Tibial nerve (tissue), 4 donors: Measurements from ENCODE around the gene IGFBP3. TPM values are rescaled to one million over a fixed set of nuclear protein-coding genes. Genes with fewer than 3 reads are reported as not detected.

Source experiments
- DNase-seq, 2 donors: peaks; one replicate each; pipeline ENCODE4 v3.0.0-alpha.2; 2019; ENCODE audit warnings: low spot score in 2 of 2
- H3K27ac ChIP-seq, 4 donors: fragments of 200-600 bp; sonication (generic) in 3 of 4; one replicate each; pipeline ENCODE4 v1.5.1; 2017 to 2019; ENCODE audit warnings: mild to moderate bottlenecking in 1 of 4
- H3K27me3 ChIP-seq, 2 donors: fragments of 200-600 bp; sonication (generic) in 1 of 2; one replicate each; pipeline versions ENCODE4 v1.5.1 to v1.6.0; 2017 to 2019
- H3K36me3 ChIP-seq, 3 donors: fragments of 200-600 bp; sonication (generic); one replicate each; pipeline ENCODE4 v1.5.1; 2018 to 2019
- H3K4me1 ChIP-seq, 4 donors: fragments of 200-600 bp; sonication (generic) in 3 of 4; one replicate each; pipeline ENCODE4 v1.5.1; 2017 to 2019
- H3K4me3 ChIP-seq, 4 donors: fragments of 200-600 bp; sonication (generic) in 3 of 4; one replicate each; pipeline ENCODE4 v1.5.1; 2017 to 2019; ENCODE audit warnings: mild to moderate bottlenecking in 1 of 4, moderate library complexity in 1 of 4
- H3K9me3 ChIP-seq, 4 donors: fragments of 200-600 bp; sonication (generic) in 3 of 4; one replicate each; pipeline ENCODE4 v1.5.1; 2017 to 2019
- EP300 ChIP-seq, 2 donors: sonication (generic); formaldehyde crosslinking; IDR thresholded peaks; one replicate each; pipeline ENCODE4 v1.6.1; 2017; ENCODE audit warnings: antibody characterized with exemption in 2 of 2, mild to moderate bottlenecking in 1 of 2
- POLR2A ChIP-seq, 2 donors: fragments of 450-650 bp; IDR thresholded peaks; one replicate each; pipeline ENCODE4 v1.6.1; 2017; ENCODE audit warnings: antibody characterized with exemption in 2 of 2, mild to moderate bottlenecking in 2 of 2, moderate library complexity in 2 of 2
- WGBS, 2 donors: methylation state at CpG; one replicate each; pipeline ENCODE4 v1.1.5; 2018; 5-methylcytosine and 5-hydroxymethylcytosine counted together
- total RNA-seq, 4 donors: library from RNA; depleted of rRNA; stranded (reverse); fragments of >200 nt; gene quantifications; one replicate each; pipeline ENCODE4 v1.1.0, GENCODE V29; 2016
- TF ChIP-seq, protein P1 (sequence below), 5 experiments: fragments of 200-600 bp in 3 of 5; fragments of 450-650 bp in 2 of 5; sonication (generic) in 3 of 5; IDR thresholded peaks; one replicate each; pipeline ENCODE4 v1.5.1; 2016 to 2019; ENCODE audit warnings: antibody characterized with exemption in 5 of 5, mild to moderate bottlenecking in 3 of 5, moderate library complexity in 2 of 5

The IGFBP3 gene
- total RNA-seq, 4 donors from 2014 or later, result 145 to 377 (median 257) TPM

GRCh38 chr7:45937301-45937700 lies 16.2 kb upstream of the IGFBP3 start:
- no peak for DNase-seq
- Histone ChIP-seq H3K36me3 (no peaks in the 10 kb centered on the region), H3K27me3 (no peaks in the 10 kb centered on the region), H3K9me3 (no peaks in the 10 kb centered on the region), H3K4me3 (no peak overlapping the region), H3K27ac (no peak overlapping the region), H3K4me1 (no peaks in the 10 kb centered on the region)
- WGBS, 2 donors, result 56 to 70% methylated on average over 6 of the region's 6 CpGs
- TF ChIP-seq, protein P1, sequence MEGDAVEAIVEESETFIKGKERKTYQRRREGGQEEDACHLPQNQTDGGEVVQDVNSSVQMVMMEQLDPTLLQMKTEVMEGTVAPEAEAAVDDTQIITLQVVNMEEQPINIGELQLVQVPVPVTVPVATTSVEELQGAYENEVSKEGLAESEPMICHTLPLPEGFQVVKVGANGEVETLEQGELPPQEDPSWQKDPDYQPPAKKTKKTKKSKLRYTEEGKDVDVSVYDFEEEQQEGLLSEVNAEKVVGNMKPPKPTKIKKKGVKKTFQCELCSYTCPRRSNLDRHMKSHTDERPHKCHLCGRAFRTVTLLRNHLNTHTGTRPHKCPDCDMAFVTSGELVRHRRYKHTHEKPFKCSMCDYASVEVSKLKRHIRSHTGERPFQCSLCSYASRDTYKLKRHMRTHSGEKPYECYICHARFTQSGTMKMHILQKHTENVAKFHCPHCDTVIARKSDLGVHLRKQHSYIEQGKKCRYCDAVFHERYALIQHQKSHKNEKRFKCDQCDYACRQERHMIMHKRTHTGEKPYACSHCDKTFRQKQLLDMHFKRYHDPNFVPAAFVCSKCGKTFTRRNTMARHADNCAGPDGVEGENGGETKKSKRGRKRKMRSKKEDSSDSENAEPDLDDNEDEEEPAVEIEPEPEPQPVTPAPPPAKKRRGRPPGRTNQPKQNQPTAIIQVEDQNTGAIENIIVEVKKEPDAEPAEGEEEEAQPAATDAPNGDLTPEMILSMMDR (IDR thresholded peaks at IDR 0.05), result no peak
- TF ChIP-seq POLR2A (IDR thresholded peaks at IDR 0.05) (no peak), EP300 (IDR thresholded peaks at IDR 0.05) (no peak)

GRCh38 chr7:45930967-45931366 lies 9.9 kb upstream of the IGFBP3 start:
- no peaks in the 10 kb centered on the region for H3K36me3 ChIP-seq
- DNase-seq, result no peak
- TF ChIP-seq, protein P1 (IDR thresholded peaks at IDR 0.05), result no peak
- TF ChIP-seq POLR2A (IDR thresholded peaks at IDR 0.05), result no peak
- TF ChIP-seq EP300 (IDR thresholded peaks at IDR 0.05), result no peak

GRCh38 chr7:45927721-45928120 lies 6.6 kb upstream of the IGFBP3 start:
- 89 to 93% methylated on average over 3 of the region's 3 CpGs for WGBS, 2 donors
- DNase-seq, result no peak
- TF ChIP-seq EP300 (IDR thresholded peaks at IDR 0.05) (no peak), POLR2A (IDR thresholded peaks at IDR 0.05) (no peak)
- TF ChIP-seq, protein P1 (IDR thresholded peaks at IDR 0.05), result no peak
- Histone ChIP-seq H3K4me1 (peaks cover 0 to 9% (median under 1%) of the 10 kb centered on the region in 4 donors), H3K9me3 (peaks cover 0 to 6% (median 1%) of the 10 kb centered on the region in 4 donors), H3K27me3 (no peaks in the 10 kb centered on the region), H3K4me3 (no peak overlapping the region), H3K27ac (no peak overlapping the region), H3K36me3 (no peaks in the 10 kb centered on the region)

More at GRCh38 chr7:45930967-45931366, 9.9 kb upstream of the IGFBP3 start:
- Histone ChIP-seq H3K4me3 (no peak overlapping the region), H3K9me3 (peaks cover 0 to 6% (median 1%) of the 10 kb centered on the region in 4 donors), H3K4me1 (no peaks in the 10 kb centered on the region), H3K27ac (no peak overlapping the region), H3K27me3 (no peaks in the 10 kb centered on the region)

GRCh38 chr7:45924283-45924682 lies 3.2 kb upstream of the IGFBP3 start:
- Histone ChIP-seq H3K9me3 (no peaks in the 10 kb centered on the region), H3K27ac (no peak overlapping the region), H3K36me3 (no peaks in the 10 kb centered on the region), H3K4me3 (no peak overlapping the region), H3K27me3 (peaks cover 0 to 24% of the 10 kb centered on the region in 2 donors), H3K4me1 (peaks cover 0 to 42% (median 16%) of the 10 kb centered on the region in 4 donors)
- TF ChIP-seq, protein P1 (IDR thresholded peaks at IDR 0.05), result no peak
- no peak for TF ChIP-seq POLR2A (IDR thresholded peaks at IDR 0.05)
- no peak for TF ChIP-seq EP300 (IDR thresholded peaks at IDR 0.05)
- no peak for DNase-seq
- WGBS, 2 donors, result 48 to 69% methylated on average over 5 of the region's 5 CpGs

DNA sequence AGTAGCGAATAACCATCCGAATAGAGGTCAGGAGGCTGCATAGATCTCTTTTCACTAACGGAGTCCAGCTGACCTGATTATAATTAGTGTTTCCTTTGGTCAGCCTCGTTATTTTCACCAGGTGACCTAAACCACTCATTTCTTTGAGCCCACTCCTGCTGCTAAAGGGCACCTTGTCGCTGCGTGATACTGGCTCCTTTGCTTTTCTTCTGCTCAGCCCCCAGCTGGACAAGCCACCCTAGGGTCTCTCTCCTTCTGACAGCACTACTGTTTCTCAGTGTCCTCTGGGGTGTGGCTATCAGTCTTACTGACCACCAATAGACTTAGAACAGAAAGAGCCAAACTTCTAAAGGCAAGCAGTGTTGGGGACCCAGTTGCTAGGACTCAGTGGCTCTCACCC lies 2.7 kb upstream of the IGFBP3 start:
- WGBS, 2 donors, result 50 to 63% methylated on average over 6 of the region's 6 CpGs
- no peak overlapping the region for H3K4me3 ChIP-seq
- H3K27ac ChIP-seq, result no peak overlapping the region
- H3K4me1 ChIP-seq, result peaks cover 0 to 47% (median 16%) of the 10 kb centered on the region in 4 donors
- no peaks in the 10 kb centered on the region for H3K36me3 ChIP-seq
- no peak for DNase-seq
- TF ChIP-seq, protein P1 (IDR thresholded peaks at IDR 0.05), result no peak
- no peak for TF ChIP-seq POLR2A (IDR thresholded peaks at IDR 0.05)
- no peak for TF ChIP-seq EP300 (IDR thresholded peaks at IDR 0.05)
- H3K27me3 ChIP-seq, result peaks cover 0 to 28% of the 10 kb centered on the region in 2 donors
- no peaks in the 10 kb centered on the region for H3K9me3 ChIP-seq
